Epithelial cell of prostate (primary cell): ENCODE results near the gene KANK2.

ENCODE experiments used
- DNase-seq: peaks from one replicate; pipeline ENCODE4 v3.0.0-alpha.2; 2011; ENCODE audit warnings: low read depth, low spot score
- H3K27ac ChIP-seq: fragments of 450-650 bp; 2 replicates; pipeline ENCODE4 v1.5.1; 2017; ENCODE audit warnings: mild to moderate bottlenecking

Gene KANK2

GRCh38 chr19:11197291-11198174 is at the start of gene KANK2:
Gene KANK2 (minus strand): TSS chr19:11197545. CDS start chr19:11194511, 3,034 bp downstream.
- DNase-seq = peak; percentile 3
- H3K27ac ChIP-seq = peak within 1 kb of the TSS; percentile 56

GRCh38 chr19:11246941-11247340 is 49.6 kb upstream of the KANK2 start:
- DNase-seq = no peak
- H3K27ac ChIP-seq = no peak overlapping the region

- DNase-seq = no peak
- H3K27ac ChIP-seq = no peak overlapping the region
Observed at GRCh38 chr19:11244846-11245589, 47.7 kb upstream of the KANK2 start.

- H3K27ac ChIP-seq = no peak overlapping the region
- no peak for DNase-seq
Observed at GRCh38 chr19:11243798-11244169, 46.4 kb upstream of the KANK2 start.

GRCh38 chr19:11242864-11243797 is 45.8 kb upstream of the KANK2 start:
- no peak overlapping the region for H3K27ac ChIP-seq

GRCh38 chr19:11242025-11242424 is 44.7 kb upstream of the KANK2 start:
- no peak for DNase-seq
- H3K27ac ChIP-seq = no peak overlapping the region

More at GRCh38 chr19:11242864-11243797, 45.8 kb upstream of the KANK2 start:
- DNase-seq = no peak

GRCh38 chr19:11240008-11240444 is 42.7 kb upstream of the KANK2 start:
- no peak overlapping the region for H3K27ac ChIP-seq
- no peak for DNase-seq

GRCh38 chr19:11239377-11240000 is 42.1 kb upstream of the KANK2 start, which contains the start of gene ANGPTL8:
Gene ANGPTL8 (plus strand): TSS chr19:11239619. CDS start chr19:11239638, 19 bp downstream.
- no peak for DNase-seq
- H3K27ac ChIP-seq = no peak within 1 kb of the TSS

- DNase-seq = no peak
- H3K27ac ChIP-seq = no peak overlapping the region
Observed at GRCh38 chr19:11238781-11239376, 41.5 kb upstream of the KANK2 start.

- no peak for DNase-seq
- no peak overlapping the region for H3K27ac ChIP-seq
Observed at GRCh38 chr19:11238041-11238440, 40.7 kb upstream of the KANK2 start.

GRCh38 chr19:11237321-11237720 is 40.0 kb upstream of the KANK2 start:
- no peak overlapping the region for H3K27ac ChIP-seq
- no peak for DNase-seq

- no peak overlapping the region for H3K27ac ChIP-seq
- no peak for DNase-seq
Observed at GRCh38 chr19:11236324-11237301, 39.3 kb upstream of the KANK2 start.

GRCh38 chr19:11234486-11235075 is 37.2 kb upstream of the KANK2 start:
- DNase-seq = no peak
- no peak overlapping the region for H3K27ac ChIP-seq

GRCh38 chr19:11233073-11233472 is 35.7 kb upstream of the KANK2 start:
- no peak overlapping the region for H3K27ac ChIP-seq
- no peak for DNase-seq

- H3K27ac ChIP-seq = no peak overlapping the region
- DNase-seq = no peak
Observed at GRCh38 chr19:11232555-11232954, 35.2 kb upstream of the KANK2 start.

- DNase-seq = no peak
Observed at GRCh38 chr19:11230621-11231386, 33.5 kb upstream of the KANK2 start.

More at GRCh38 chr19:11230621-11231386, 33.5 kb upstream of the KANK2 start:
- no peak overlapping the region for H3K27ac ChIP-seq
